HG03354 (cell line): ENCODE data around the gene TEX22.

Source experiments
- ATAC-seq: cut with Tn5 transposase; IDR thresholded peaks from one replicate; pipeline ENCODE4 v1.9.1; 2021; ENCODE audit warnings: mild to moderate bottlenecking; ENCODE audit not compliant: unreplicated experiment, poor library complexity, severe bottlenecking

The TEX22 gene

GRCh38 chr14:105383083-105383730 is 15.1 kb upstream of the TEX22 start:
- no peak for ATAC-seq

GRCh38 chr14:105384041-105384557 is 14.2 kb upstream of the TEX22 start:
- ATAC-seq: no peak

DNA sequence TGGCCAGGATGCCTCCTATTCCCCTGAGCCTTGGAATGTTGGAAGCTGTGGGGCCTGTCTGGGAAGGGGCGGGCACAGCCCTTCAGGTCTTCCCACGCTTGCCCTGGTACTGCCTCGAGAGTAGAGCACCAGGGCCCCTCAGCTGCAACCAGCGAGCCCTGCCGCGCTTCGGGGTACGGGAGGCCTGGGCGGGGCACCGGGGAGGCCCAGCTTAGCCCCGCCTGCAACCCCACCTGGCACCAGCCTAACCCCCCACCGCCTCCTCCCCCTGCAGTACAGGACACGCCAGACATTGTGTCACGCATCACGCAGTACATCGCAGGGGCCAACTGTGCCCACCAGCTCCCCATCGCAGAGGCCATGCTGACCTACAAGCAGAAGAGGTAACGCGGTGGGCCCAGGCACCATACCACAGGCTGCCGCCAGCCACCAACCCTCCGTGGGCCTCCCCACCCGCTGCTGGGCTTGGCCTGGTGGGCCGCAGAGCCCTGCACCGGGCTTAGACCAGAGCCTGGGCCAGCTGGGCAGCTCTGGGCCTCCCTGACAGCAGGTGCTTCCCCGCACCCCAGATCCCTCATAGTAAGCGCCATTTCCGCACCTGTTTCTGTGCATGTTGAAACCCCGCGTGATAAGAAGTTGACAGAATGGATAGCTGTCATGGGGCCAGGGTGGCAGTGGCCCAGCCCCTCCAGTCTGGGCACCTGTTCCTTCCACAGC is 13.6 kb upstream of the TEX22 start:
- ATAC-seq: no peak

DNA sequence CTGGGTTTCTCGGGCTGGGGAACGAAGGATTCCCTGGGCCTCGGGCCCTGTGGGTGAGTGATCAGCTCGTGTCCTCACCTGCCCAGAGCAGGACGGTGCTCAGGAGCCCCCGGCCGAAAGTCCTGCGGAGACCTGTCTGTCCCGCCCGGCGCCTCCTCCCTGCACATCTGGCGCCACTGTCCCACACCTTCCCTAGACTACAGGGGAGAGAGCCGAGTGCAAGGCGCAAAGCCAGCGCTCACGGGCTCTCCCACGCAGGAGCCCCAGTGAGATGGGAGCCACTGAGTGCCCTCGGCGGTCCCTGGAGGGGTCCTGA is 13.1 kb upstream of the TEX22 start:
- ATAC-seq: no peak

DNA sequence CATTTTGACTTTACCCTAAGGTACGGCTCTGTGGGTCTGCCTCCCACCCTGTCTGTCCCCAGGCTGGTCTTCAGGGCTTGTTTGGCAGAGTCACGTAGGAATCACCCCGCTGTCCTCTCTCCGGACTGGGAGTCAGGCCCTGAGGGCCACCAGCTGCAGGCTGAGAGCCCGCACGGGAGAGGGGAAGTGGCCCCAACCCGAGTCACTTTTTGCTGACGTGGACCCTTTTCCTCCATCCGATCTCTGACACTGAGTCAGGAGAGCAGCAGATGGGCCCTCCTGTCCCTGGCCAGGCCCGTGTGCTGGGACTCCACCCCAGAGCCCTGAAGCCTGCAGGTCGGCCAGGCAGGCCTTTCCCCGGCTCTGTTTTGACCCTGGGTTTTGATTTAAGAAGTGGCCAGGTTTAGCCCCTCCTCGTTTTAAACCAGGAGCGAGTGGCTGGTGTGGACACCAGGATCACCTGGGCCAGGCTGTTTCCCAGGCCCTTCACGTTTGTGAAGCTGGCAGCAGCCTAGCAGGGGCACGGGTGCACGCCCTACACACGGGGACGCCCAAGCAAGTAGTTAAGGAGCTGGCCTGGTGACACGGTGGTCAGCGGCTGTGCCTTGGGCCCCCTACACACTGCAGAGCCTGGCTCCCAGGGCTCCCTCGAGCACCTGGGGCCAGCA is 12.5 kb upstream of the TEX22 start:
- no peak for ATAC-seq

DNA sequence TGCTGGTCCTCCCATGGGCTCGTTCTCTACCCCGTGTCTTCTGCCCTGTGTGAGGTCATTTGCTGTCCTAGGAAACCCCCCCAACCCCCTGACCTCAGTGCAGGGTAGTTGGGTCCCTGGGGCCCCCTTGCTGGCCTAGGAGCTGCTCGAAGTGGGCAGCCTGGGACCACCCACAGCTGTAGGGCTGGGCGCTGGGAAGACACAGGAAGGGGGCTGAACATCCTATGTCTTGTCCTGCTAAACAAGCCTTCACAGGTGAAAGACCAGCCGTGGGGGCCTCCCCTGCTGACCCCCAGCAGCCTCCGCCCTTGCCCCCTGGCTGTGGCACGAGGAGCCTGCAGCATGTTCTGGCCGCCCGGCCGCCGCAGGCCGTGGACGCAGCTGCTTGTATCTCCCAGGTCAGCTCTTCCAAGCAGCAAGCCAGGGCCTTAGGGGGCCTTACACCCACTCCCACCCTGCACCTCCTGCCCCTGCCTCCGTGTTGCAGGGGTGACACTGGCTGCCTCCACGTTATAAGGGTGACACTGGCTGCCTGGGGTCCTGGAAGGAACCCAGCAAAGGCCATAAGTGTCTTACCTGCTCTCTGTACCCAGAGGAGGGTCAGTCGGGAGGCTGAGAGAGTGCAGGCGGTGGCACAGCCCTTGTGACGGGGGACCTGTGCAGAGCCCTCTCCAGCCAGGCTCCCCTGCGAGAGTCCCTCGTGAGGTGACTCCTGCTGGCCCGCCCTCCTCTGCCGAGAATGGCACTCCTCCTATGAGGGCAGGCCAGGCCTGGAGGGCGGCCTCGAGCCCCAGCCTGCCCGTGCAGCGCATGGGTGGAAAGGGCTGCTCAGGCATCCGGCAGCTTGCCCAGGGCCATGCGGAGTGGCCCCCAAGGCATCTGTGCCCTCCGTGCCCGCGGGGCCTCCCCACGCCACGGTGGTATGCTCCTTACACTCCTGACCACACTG is 11.5 kb upstream of the TEX22 start:
- ATAC-seq: no peak

- no peak for ATAC-seq
Measured at GRCh38 chr14:105387530-105387922, 10.8 kb upstream of the TEX22 start.

DNA sequence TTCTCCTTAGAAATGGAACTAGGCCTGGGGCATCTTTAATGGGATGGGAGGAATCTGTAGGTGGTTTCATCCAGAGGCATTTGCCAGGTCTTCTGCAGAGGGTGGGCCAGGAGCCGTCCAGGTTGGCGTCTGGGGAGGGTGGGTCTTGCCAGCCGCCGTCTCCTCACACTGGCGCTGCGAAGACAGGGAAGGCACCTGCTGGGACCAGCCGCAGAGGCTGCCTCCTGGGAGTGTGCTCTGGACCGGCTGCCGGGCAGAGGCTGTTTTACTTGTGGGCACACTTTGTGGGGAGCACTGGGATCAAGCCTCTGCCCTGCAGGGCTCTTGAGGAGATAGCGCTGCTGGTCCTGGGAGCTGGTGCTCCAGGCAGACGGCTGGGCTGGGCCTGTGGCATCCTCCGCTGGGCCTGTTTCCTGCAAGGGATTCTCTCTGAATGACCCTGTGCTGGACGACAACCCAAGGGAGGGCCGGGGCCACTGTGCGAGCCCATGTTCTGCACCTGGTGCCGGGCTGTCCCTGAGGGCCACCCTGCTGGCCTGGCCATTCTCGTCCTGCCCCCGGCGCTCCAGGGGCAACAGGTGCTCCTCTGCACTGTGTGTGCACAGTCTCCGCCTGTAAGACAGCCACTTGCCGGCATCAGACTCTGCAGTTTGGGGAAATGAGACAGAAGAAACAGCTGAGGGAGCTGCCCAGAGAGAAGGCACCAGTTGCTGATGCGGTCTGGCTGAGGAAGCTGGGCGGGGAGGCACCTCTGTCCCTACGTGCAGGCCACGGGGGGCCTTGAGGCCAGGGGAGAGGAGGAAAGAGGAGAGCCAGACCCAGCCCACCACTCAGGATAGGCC is 10.0 kb upstream of the TEX22 start:
- ATAC-seq: no peak

DNA sequence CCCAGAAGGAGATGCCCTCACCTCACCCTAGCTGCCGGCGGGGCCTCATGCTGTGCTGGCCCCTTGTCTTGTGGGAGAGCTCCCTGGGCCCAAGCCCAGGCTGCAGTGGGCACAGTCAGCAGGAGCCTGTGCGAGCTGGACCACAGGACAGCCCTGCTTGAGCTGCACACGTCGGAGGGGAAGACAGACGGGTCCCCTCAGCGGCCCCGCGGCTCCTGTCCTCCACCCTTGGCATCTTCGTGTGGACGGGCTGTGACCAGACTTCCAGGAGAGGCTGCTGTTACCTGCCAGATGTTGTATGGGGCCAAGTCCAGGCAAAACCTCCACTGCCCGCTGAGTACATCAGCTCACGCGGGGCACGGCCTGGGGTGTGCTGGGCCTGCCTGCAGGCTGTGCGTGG is 9.4 kb upstream of the TEX22 start:
- ATAC-seq: no peak

- no peak for ATAC-seq
Measured at GRCh38 chr14:105389534-105389933, 8.8 kb upstream of the TEX22 start.

GRCh38 chr14:105389976-105390848 is 8.1 kb upstream of the TEX22 start:
- no peak for ATAC-seq

GRCh38 chr14:105390849-105391500 is 7.4 kb upstream of the TEX22 start:
- no peak for ATAC-seq

DNA sequence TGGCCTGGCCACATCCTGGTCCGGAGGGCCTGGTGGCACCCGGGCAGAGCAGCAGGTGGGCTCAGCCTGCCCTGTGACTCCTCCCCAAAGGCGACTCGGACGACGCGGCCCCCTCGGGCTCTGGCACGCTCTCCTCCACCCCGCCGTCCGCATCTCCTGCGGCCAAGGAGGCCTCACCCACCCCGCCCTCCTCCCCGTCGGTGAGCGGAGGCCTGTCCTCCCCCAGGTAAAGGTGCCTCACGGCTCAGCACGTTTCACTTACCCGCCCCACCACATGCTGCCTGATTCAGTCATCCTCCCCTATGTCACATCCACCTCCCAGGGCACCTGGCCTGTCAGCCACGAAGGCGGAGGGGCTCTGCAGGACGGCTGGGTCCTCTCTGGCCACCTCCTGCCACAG is 6.8 kb upstream of the TEX22 start:
- no peak for ATAC-seq

DNA sequence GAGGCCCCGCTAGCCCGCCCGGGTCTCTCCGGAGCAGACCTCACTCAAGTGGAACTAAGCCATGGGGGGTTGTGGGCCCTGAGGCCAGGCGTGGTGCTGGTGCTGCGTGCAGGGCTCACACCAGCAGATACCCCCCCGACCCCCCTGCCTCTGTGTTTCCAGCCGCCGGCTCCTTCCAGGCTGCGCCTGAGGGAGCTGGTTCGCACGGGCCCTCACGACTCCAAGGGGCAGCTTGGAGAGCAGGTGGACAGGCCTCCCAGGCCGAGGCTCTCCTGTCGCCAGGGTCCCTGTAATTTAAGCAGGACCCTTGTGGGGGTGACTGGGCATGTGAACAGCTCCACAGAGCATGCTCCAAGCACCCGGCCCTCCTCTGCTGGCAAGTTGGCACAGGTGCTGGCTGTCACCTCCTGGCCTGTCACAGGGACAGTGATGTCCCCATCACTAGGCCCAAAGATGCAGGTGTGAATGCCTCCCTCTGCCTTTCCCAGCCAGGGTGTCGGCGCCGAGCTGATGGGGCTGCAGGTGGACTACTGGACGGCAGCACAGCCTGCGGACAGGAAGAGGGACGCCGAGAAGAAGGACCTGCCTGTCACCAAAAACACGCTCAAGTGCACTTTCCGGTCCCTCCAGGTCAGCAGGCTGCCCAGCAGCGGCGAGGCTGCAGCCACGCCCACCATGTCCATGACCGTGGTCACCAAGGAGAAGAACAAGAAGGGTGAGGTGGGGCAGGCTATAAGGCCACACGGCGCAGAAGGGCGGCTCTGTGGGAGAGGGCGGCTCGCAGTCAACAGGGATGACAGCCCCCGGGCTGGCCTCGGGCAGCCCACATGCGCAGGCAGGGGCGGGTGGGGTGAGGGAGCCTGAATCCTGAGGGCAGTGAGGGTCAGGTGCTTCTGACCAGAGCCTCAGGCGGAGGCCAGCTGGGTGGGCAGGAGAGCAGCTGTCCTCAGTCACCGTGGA is 5.9 kb upstream of the TEX22 start:
- no peak for ATAC-seq

DNA sequence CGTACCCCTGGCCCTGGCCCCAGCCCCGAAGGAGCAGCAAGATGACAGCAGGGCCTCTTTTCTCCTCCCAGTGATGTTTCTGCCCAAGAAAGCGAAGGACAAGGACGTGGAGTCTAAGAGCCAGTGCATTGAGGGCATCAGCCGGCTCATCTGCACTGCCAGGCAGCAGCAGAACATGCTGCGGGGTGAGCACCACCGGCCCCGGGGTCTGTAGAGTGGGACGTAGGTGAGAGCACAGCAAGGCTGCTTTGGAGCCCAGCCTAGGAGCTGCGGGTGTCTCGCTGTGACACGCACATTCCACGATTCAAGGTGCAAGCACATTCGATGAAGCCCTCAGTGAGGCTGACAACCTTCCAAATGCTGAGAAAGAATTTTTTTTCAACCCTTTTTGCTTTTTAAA is 5.2 kb upstream of the TEX22 start:
- ATAC-seq: no peak

- no peak for ATAC-seq
Measured at GRCh38 chr14:105394714-105395537, 3.4 kb upstream of the TEX22 start.
